ENCODE results near the gene HARS2.

The HARS2 gene

GRCh38 chr5:140672455-140673186, 18.6 kb upstream of the HARS2 start:
- H3K9ac ChIP-seq (ENCODE audit: low read depth, low read length) = no peak overlapping the region
- no peak overlapping the region for H3K4me3 ChIP-seq (ENCODE audit: low read length)
- H3K4me2 ChIP-seq (ENCODE audit: low read length) = no peak overlapping the region
- peaks cover 82% of the 10 kb centered on the region for H3K36me3 ChIP-seq (ENCODE audit: insufficient read depth, low read length)
- no peaks in the 10 kb centered on the region for H3K27me3 ChIP-seq (ENCODE audit: control insufficient read depth, insufficient read depth, low read length)
- no peaks in the 10 kb centered on the region for H3K9me3 ChIP-seq (replicated peaks; ENCODE audit: low read length)
- no peaks in the 10 kb centered on the region for H3K4me1 ChIP-seq (ENCODE audit: control insufficient read depth, insufficient read depth, low read length)

- Histone ChIP-seq H3K27me3 (ENCODE audit: control insufficient read depth, insufficient read depth, low read length) (no peaks in the 10 kb centered on the region), H3K9ac (ENCODE audit: low read depth, low read length) (no peak within 1 kb of the TSS), H3K4me3 (ENCODE audit: low read length) (no peak within 1 kb of the TSS), H3K36me3 (ENCODE audit: insufficient read depth, low read length) (peaks cover 83% of the 10 kb centered on the region), H3K4me2 (ENCODE audit: low read length) (no peak within 1 kb of the TSS), H3K4me1 (ENCODE audit: control insufficient read depth, insufficient read depth, low read length) (no peaks in the 10 kb centered on the region), H3K9me3 (replicated peaks; ENCODE audit: low read length) (no peaks in the 10 kb centered on the region)
Measured at GRCh38 chr5:140673187-140673976, 17.9 kb upstream of the HARS2 start, which contains the start of gene DND1. DND1 (minus strand) TSS chr5:140673576; CDS start chr5:140673542, 34 bp downstream.

GRCh38 chr5:140674211-140674610, 17.0 kb upstream of the HARS2 start:
- peaks cover 81% of the 10 kb centered on the region for H3K36me3 ChIP-seq (ENCODE audit: insufficient read depth, low read length)
- H3K9ac ChIP-seq (ENCODE audit: low read depth, low read length) = no peak overlapping the region
- H3K4me1 ChIP-seq (ENCODE audit: control insufficient read depth, insufficient read depth, low read length) = no peaks in the 10 kb centered on the region
- H3K9me3 ChIP-seq (replicated peaks; ENCODE audit: low read length) = no peaks in the 10 kb centered on the region
- no peak overlapping the region for H3K4me3 ChIP-seq (ENCODE audit: low read length)
- no peak overlapping the region for H3K4me2 ChIP-seq (ENCODE audit: low read length)
- H3K27me3 ChIP-seq (ENCODE audit: control insufficient read depth, insufficient read depth, low read length) = no peaks in the 10 kb centered on the region

- H3K4me3 ChIP-seq (ENCODE audit: low read length) = no peak overlapping the region
- H3K9ac ChIP-seq (ENCODE audit: low read depth, low read length) = no peak overlapping the region
- H3K4me2 ChIP-seq (ENCODE audit: low read length) = no peak overlapping the region
- no peaks in the 10 kb centered on the region for H3K9me3 ChIP-seq (replicated peaks; ENCODE audit: low read length)
- H3K27me3 ChIP-seq (ENCODE audit: control insufficient read depth, insufficient read depth, low read length) = no peaks in the 10 kb centered on the region
- no peaks in the 10 kb centered on the region for H3K4me1 ChIP-seq (ENCODE audit: control insufficient read depth, insufficient read depth, low read length)
- H3K36me3 ChIP-seq (ENCODE audit: insufficient read depth, low read length) = peaks cover 81% of the 10 kb centered on the region
Measured at GRCh38 chr5:140674629-140675028, 16.6 kb upstream of the HARS2 start.

- Histone ChIP-seq H3K9me3 (replicated peaks; ENCODE audit: low read length) (no peaks in the 10 kb centered on the region), H3K4me3 (ENCODE audit: low read length) (no peak overlapping the region), H3K36me3 (ENCODE audit: insufficient read depth, low read length) (peaks cover 83% of the 10 kb centered on the region), H3K9ac (ENCODE audit: low read depth, low read length) (no peak overlapping the region), H3K4me2 (ENCODE audit: low read length) (no peak overlapping the region), H3K27me3 (ENCODE audit: control insufficient read depth, insufficient read depth, low read length) (no peaks in the 10 kb centered on the region), H3K4me1 (ENCODE audit: control insufficient read depth, insufficient read depth, low read length) (no peaks in the 10 kb centered on the region)
Measured at GRCh38 chr5:140677947-140678346, 13.3 kb upstream of the HARS2 start.

GRCh38 chr5:140678993-140679392, 12.3 kb upstream of the HARS2 start:
- no peak overlapping the region for H3K4me2 ChIP-seq (ENCODE audit: low read length)
- no peaks in the 10 kb centered on the region for H3K4me1 ChIP-seq (ENCODE audit: control insufficient read depth, insufficient read depth, low read length)
- H3K9me3 ChIP-seq (replicated peaks; ENCODE audit: low read length) = no peaks in the 10 kb centered on the region
- no peak overlapping the region for H3K9ac ChIP-seq (ENCODE audit: low read depth, low read length)
- H3K4me3 ChIP-seq (ENCODE audit: low read length) = no peak overlapping the region
- H3K27me3 ChIP-seq (ENCODE audit: control insufficient read depth, insufficient read depth, low read length) = no peaks in the 10 kb centered on the region
- H3K36me3 ChIP-seq (ENCODE audit: insufficient read depth, low read length) = peaks cover 82% of the 10 kb centered on the region

GRCh38 chr5:140690376-140690932, 801 bp upstream of the HARS2 start:
- H3K9me3 ChIP-seq (replicated peaks; ENCODE audit: low read length) = no peaks in the 10 kb centered on the region
- H3K27me3 ChIP-seq (ENCODE audit: control insufficient read depth, insufficient read depth, low read length) = no peaks in the 10 kb centered on the region
- peak overlapping the region; percentile 96 for H3K9ac ChIP-seq (ENCODE audit: low read depth, low read length)
- peak overlapping the region; percentile 81 for H3K4me2 ChIP-seq (ENCODE audit: low read length)
- peaks cover 42% of the 10 kb centered on the region for H3K36me3 ChIP-seq (ENCODE audit: insufficient read depth, low read length)
- peak overlapping the region; percentile 83 for H3K4me3 ChIP-seq (ENCODE audit: low read length)
- peaks cover 11% of the 10 kb centered on the region for H3K4me1 ChIP-seq (ENCODE audit: control insufficient read depth, insufficient read depth, low read length)

GRCh38 chr5:140694276-140694675, 3.0 kb downstream of the HARS2 start:
- peaks cover 61% of the 10 kb centered on the region for H3K36me3 ChIP-seq (ENCODE audit: insufficient read depth, low read length)
- H3K27me3 ChIP-seq (ENCODE audit: control insufficient read depth, insufficient read depth, low read length) = no peaks in the 10 kb centered on the region
- H3K9ac ChIP-seq (ENCODE audit: low read depth, low read length) = no peak overlapping the region
- H3K4me3 ChIP-seq (ENCODE audit: low read length) = no peak overlapping the region
- no peaks in the 10 kb centered on the region for H3K9me3 ChIP-seq (replicated peaks; ENCODE audit: low read length)
- peak overlapping the region; percentile 17 for H3K4me2 ChIP-seq (ENCODE audit: low read length)
- peaks cover 11% of the 10 kb centered on the region for H3K4me1 ChIP-seq (ENCODE audit: control insufficient read depth, insufficient read depth, low read length)

- H3K4me3 ChIP-seq (ENCODE audit: low read length) = no peak overlapping the region
- peaks cover 62% of the 10 kb centered on the region for H3K36me3 ChIP-seq (ENCODE audit: insufficient read depth, low read length)
- H3K27me3 ChIP-seq (ENCODE audit: control insufficient read depth, insufficient read depth, low read length) = no peaks in the 10 kb centered on the region
- H3K4me2 ChIP-seq (ENCODE audit: low read length) = no peak overlapping the region
- H3K4me1 ChIP-seq (ENCODE audit: control insufficient read depth, insufficient read depth, low read length) = peaks cover 13% of the 10 kb centered on the region
- no peak overlapping the region for H3K9ac ChIP-seq (ENCODE audit: low read depth, low read length)
- no peaks in the 10 kb centered on the region for H3K9me3 ChIP-seq (replicated peaks; ENCODE audit: low read length)
Measured at GRCh38 chr5:140696891-140697492, 5.7 kb downstream of the HARS2 start.

- Histone ChIP-seq H3K4me1 (ENCODE audit: control insufficient read depth, insufficient read depth, low read length) (peaks cover 5% of the 10 kb centered on the region), H3K4me3 (ENCODE audit: low read length) (peak within 1 kb of the TSS; percentile 75), H3K27me3 (ENCODE audit: control insufficient read depth, insufficient read depth, low read length) (no peaks in the 10 kb centered on the region), H3K4me2 (ENCODE audit: low read length) (peak within 1 kb of the TSS; percentile 83), H3K9ac (ENCODE audit: low read depth, low read length) (peak within 1 kb of the TSS; percentile 89), H3K9me3 (replicated peaks; ENCODE audit: low read length) (no peaks in the 10 kb centered on the region), H3K36me3 (ENCODE audit: insufficient read depth, low read length) (peaks cover 72% of the 10 kb centered on the region)
Measured at GRCh38 chr5:140700177-140701144, 9.2 kb downstream of the HARS2 start, which contains the start of gene ZMAT2. ZMAT2 (plus strand) TSS chr5:140700447; CDS start chr5:140700461, 14 bp downstream.
